Upper lobe of right lung (tissue), 1 donor: Measurements from ENCODE around the gene CHST11. TPM values are rescaled to one million over a fixed set of nuclear protein-coding genes. Genes with fewer than 3 reads are reported as not detected.

Experiments
- ATAC-seq: fragments of 200-7000 bp; cut with Tn5 transposase; one replicate; pipeline ENCODE4 v1.9.1; 2020; ENCODE audit warnings: mild to moderate bottlenecking, moderate library complexity
- DNase-seq: peaks from one replicate; pipeline ENCODE4 v3.0.0-alpha.2; 2020
- H3K27ac ChIP-seq: fragments of 200-600 bp; one replicate; pipeline ENCODE4 v1.8.0; 2022
- H3K27me3 ChIP-seq: fragments of 200-600 bp; one replicate; pipeline ENCODE4 v1.8.0; 2022; ENCODE audit warnings: mild to moderate bottlenecking
- H3K36me3 ChIP-seq: fragments of 200-600 bp; one replicate; pipeline ENCODE4 v1.8.0; 2022
- H3K4me1 ChIP-seq: fragments of 200-600 bp; one replicate; pipeline ENCODE4 v1.8.0; 2022
- H3K4me3 ChIP-seq: fragments of 200-600 bp; one replicate; pipeline ENCODE4 v1.8.0; 2022; ENCODE audit warnings: mild to moderate bottlenecking
- H3K9me3 ChIP-seq: fragments of 200-600 bp; one replicate; pipeline ENCODE4 v1.8.0; 2022
- intact Hi-C: fragments of 100-400 bp; cut with DNase I; formaldehyde crosslinking; loops from one replicate; pipeline ENCODE4 v1.11.0; 2022
- total RNA-seq: library from RNA; stranded (reverse); fragmentation: NEBNext Ultra II Directional; extraction: Animal tissue kit (Norgen Biotek cat#: 25700); gene quantifications from one replicate; pipeline ENCODE4 v1.2.1, GENCODE V29; 2021
- TF ChIP-seq, protein P1 (sequence below): fragments of 200-600 bp; IDR thresholded peaks from one replicate; pipeline ENCODE4 v1.8.0; 2022; ENCODE audit warnings: antibody characterized with exemption
- donor health status: DM: no; HTN: yes; CAD: no; lungs with severe emphysema.

CHST11 gene
- total RNA-seq, 1 donor from 2014 or later, result 56.6 TPM

DNA sequence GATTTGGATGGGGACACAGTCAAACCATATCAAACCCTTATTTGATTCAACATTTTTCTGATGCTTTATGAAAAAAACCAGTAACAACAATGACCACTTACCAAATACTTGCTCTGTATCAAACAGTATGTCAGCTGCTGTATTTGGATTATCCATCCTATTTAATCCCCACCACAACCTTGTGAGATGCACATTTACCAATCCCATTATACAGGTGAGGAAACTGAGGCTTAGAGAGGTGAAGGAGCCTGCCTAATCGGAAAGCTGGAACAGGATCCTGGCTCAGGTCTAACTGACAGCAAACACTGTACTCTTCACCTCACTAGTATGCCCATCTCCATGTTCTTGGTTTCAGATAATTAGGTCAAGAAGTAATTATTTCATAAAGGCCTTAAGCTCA lies 13.8 kb downstream of the CHST11 start:
- intact Hi-C loops, result no loop called here
- ATAC-seq, result no peak
- Histone ChIP-seq H3K4me1 (peaks cover 25% of the 10 kb centered on the region), H3K9me3 (no peaks in the 10 kb centered on the region), H3K27me3 (no peaks in the 10 kb centered on the region), H3K36me3 (no peaks in the 10 kb centered on the region), H3K27ac (no peak overlapping the region), H3K4me3 (no peak overlapping the region)
- DNase-seq, result no peak
- TF ChIP-seq, protein P1, sequence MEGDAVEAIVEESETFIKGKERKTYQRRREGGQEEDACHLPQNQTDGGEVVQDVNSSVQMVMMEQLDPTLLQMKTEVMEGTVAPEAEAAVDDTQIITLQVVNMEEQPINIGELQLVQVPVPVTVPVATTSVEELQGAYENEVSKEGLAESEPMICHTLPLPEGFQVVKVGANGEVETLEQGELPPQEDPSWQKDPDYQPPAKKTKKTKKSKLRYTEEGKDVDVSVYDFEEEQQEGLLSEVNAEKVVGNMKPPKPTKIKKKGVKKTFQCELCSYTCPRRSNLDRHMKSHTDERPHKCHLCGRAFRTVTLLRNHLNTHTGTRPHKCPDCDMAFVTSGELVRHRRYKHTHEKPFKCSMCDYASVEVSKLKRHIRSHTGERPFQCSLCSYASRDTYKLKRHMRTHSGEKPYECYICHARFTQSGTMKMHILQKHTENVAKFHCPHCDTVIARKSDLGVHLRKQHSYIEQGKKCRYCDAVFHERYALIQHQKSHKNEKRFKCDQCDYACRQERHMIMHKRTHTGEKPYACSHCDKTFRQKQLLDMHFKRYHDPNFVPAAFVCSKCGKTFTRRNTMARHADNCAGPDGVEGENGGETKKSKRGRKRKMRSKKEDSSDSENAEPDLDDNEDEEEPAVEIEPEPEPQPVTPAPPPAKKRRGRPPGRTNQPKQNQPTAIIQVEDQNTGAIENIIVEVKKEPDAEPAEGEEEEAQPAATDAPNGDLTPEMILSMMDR, result no peak

DNA sequence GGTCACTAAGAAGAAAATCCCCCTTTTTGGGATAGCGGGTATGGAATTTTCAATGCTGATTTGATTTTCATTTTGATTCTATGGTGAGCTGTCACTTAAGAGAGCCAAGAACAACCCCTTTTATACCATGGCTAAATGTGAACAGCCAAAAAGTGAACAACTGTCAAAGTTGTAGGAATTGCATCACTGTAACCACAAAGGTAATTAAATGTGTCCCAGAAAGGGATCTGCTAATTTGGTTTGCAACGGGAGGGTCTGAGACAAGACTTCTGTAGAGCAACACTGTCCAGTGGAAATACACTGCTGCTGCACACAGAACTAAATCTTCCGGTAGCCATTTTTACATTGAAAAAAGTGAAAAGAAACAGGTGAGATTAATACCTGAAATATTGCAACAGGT lies 14.6 kb downstream of the CHST11 start:
- DNase-seq (no peak), ATAC-seq (no peak)
- no peak overlapping the region for H3K4me3 ChIP-seq
- no peaks in the 10 kb centered on the region for H3K9me3 ChIP-seq
- no peak overlapping the region for H3K27ac ChIP-seq
- peaks cover 20% of the 10 kb centered on the region for H3K4me1 ChIP-seq
- TF ChIP-seq, protein P1, result no peak
- H3K36me3 ChIP-seq, result no peaks in the 10 kb centered on the region
- intact Hi-C loops, result no loop called here
- H3K27me3 ChIP-seq, result no peaks in the 10 kb centered on the region

DNA sequence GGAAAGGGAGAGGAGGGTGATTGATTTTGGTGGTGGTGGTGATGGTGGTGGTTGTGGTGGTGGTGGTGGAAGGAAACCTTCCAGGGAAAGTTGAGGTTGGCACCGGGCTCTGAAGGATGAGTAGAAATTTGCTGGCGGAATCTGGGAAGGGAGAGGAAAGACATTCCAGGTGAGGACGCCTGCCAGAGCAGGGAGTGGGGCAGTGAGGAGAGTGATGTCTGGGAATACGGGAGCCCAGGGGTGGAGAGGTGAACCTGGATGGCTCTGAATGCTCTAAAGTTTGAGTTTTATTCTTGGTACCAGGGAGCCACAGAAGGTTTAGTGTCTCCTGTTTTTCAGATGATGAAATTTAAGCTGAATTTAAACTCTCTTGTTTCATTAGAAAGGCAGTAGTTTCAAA lies 16.0 kb downstream of the CHST11 start:
- ATAC-seq, result no peak
- H3K27me3 ChIP-seq, result no peaks in the 10 kb centered on the region
- TF ChIP-seq, protein P1, result no peak
- H3K9me3 ChIP-seq, result no peaks in the 10 kb centered on the region
- no peaks in the 10 kb centered on the region for H3K36me3 ChIP-seq
- H3K4me1 ChIP-seq, result peaks cover 24% of the 10 kb centered on the region
- H3K27ac ChIP-seq, result no peak overlapping the region
- no peak overlapping the region for H3K4me3 ChIP-seq
- no peak for DNase-seq
- intact Hi-C loops, result no loop called here

DNA sequence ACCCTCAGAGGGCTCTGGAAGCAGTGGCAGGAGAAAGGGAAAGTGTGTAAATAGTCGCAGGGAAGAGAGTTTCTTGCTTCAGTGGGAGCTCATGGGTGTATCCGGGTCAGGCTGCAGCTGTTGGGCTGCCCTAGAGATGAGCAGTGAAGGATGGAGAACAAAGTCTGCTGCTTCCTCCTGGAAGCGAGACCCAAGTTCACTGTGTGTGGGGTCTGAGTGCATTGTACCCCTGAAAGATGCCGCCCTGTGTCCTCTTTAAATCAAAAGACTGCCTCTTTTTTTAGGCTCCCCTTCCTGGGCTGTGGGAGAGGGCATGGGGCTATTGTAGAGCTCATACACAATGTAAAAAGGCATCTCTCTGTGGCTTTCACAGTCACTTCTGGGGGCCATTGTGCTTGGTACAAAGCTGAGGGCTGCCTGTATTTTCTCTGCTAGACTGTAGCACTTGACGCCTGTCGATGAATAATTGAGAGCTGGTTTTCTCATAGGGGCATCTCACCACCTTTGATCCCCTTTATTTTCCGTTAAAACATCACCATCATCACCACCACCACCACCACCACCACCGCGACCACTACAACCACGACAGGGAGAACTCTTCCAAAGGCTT lies 16.7 kb downstream of the CHST11 start:
- ATAC-seq, result peak; percentile 33
- H3K9me3 ChIP-seq, result no peaks in the 10 kb centered on the region
- no peaks in the 10 kb centered on the region for H3K36me3 ChIP-seq
- DNase-seq, result no peak
- no peak overlapping the region for H3K27ac ChIP-seq
- H3K4me3 ChIP-seq, result no peak overlapping the region
- TF ChIP-seq, protein P1, result no peak
- H3K4me1 ChIP-seq, result peaks cover 24% of the 10 kb centered on the region
- intact Hi-C loops, result no loop called here
- no peaks in the 10 kb centered on the region for H3K27me3 ChIP-seq

DNA sequence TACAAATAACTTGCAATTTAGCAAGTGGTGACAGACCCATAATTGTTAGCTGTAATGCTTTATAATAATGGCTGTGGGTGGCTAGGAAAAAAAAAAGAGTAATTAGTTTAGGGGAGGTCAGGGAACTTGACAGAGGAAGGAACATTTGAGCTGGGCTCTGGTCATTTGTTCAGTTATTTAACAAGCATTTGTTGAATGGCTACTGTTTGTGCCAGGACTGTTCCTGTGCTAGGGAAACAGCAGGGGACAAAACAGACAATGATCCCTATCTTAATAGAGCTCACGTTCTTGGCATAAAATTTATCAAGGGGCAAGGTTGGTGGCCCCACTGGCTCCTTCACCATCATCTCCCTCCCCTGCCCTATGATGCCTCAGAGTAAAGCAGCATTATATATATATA lies 18.5 kb downstream of the CHST11 start:
- Histone ChIP-seq H3K27me3 (no peaks in the 10 kb centered on the region), H3K36me3 (no peaks in the 10 kb centered on the region), H3K9me3 (no peaks in the 10 kb centered on the region), H3K4me1 (peaks cover 33% of the 10 kb centered on the region), H3K4me3 (no peak overlapping the region), H3K27ac (no peak overlapping the region)
- TF ChIP-seq, protein P1, result no peak
- intact Hi-C loops, result no loop called here
- no peak for ATAC-seq
- DNase-seq, result no peak
